GM19099 (cell line): ENCODE results near the gene SURF6.

Experiments used
- POLR2A ChIP-seq: IDR thresholded peaks from 3 replicates; pipeline ENCODE4 v1.6.1; 2011; ENCODE audit warnings: low read depth; ENCODE audit not compliant: insufficient read length; ENCODE audit errors: extremely low read depth

Gene SURF6

DNA sequence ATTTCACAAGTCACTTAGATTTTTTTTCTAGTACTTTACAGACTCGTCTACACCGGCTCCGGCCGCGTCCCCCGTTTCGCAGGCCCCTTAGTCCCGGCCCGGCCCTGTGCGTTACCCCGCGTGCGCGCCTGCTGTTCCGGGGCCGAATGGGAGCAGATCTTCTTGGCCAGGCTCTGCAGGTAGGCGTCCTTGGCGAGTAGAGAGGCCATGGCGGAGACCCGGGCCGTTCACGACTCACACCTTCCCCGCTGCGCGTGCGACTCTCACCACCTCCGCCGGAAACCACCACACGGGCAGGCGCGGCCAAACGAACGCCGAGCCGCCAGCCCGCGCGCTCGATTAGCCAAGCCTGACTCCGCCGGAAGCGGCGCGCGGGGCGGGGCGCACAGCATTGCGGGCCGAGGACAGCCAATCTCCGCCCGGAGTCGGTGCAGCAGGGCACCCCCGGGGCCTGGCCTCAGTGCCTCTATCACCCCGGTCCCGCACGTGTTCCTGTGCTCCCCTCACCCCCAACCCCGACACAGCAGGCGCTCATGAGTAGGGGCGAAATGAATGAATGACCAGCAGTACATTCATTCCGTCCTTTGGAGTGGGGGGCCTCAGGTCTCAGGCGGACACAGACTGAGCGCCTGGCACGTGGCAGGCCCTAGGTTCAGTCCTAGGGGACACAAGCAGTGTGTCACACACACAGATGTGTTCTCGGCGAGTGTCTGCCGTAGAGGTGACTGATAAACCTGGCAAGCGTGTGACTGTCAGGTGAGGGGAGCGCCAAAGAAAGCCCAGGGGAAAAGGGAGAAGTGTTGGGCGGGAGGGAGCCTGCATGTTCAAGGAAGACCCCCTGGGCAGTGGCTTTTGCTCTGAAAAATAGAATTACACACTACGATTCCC lies at the start of gene SURF6:
SURF6 (minus strand) TSS at position 265 of the 888 bp plus-strand sequence; CDS start at position 209, 56 bp downstream.
- peak; percentile 78 for TF ChIP-seq POLR2A

DNA sequence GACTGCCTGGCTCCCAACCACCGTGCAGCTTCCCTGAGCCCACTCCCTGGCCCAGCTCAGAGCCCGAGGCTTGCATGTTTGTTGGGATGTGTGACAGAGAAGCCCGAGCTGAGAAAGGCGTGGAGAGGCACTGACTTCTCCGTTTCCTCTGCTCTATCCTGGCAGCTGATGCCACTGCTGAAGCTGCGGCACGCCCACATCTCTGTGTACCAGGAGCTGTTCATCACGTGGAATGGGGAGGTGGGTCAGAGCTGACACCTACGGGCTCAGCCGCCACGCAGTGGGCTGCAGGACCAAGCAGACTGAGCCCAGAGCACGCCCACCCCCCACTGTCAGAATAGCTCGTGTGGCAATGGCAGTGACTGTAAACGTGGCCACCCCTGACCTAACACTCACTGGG lies 49.5 kb upstream of the SURF6 start:
- TF ChIP-seq POLR2A: no peak

DNA sequence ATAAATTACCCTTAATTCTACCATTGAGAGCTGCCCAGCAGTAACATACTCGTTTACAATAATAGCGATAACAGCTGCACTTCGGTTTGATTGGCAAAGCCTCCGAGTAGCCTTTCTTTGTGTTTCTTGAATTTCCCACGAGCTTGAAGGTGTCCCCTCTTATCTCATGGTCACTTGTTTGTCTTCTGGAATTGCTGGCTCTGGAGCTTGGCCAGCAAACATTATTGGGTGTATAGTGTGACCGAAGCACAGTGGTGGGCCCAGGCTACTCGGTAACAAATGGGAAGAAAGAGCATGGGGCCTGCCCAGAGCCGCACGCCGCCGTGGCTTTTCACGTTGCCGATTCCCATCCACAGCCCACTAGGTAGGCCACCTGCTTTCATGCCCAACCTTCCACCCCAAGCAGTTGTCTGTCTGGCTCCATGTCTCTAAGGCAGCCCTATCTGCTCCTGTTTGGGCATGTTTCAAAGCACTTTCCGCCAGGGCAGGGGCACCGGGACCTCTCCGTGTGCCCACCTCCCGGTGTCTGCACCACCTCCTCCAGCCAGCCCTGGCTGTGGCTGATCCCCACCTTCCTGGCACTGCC lies 48.8 kb upstream of the SURF6 start:
- TF ChIP-seq POLR2A: no peak

DNA sequence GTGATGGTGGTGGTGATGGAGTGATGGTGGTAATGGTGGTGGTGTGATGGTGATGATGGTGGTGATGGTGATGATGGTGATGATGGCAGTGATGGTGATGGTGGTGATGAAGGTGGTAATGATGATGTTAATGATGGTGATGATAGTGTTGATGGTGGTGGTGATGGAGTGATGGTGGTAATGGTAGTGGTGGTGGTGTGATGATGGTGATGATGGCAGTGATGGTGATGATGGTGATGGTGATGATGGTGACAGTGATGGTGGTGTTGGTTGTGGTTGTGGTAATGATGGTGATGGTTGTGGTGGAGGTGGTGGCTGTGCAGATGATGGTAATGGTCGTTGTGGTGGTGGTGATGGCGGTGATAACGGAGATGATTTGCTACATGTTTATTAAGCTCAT lies 47.5 kb upstream of the SURF6 start:
- TF ChIP-seq POLR2A: no peak

DNA sequence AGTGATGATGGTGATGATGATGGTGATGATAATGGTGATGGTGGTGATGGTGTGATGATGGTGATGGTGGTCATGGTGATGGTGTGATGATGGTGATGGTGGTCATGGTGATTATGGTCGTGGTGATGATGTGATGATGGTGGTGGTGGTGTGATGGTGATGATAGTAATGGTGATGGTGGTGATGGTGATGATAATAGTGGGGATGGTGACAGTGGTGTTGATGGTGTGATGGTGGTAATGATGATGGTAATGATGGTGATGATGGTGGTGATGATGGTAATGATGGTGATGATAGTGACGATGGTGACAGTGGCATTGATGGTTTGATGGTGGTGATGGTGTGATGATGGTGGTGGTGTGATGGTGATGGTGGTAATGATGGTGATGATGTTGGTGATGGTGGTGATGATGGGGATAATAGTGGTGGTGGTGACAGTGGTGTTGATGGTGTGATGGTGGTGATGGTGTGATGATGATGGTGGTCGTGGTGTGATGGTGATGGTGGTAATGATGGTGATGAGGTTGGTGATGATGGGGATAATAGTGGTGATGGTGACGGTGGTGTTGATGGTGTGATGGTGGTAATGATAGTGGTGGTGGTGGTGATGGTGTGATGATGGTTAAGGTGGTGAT lies 46.6 kb upstream of the SURF6 start:
- no peak for TF ChIP-seq POLR2A

DNA sequence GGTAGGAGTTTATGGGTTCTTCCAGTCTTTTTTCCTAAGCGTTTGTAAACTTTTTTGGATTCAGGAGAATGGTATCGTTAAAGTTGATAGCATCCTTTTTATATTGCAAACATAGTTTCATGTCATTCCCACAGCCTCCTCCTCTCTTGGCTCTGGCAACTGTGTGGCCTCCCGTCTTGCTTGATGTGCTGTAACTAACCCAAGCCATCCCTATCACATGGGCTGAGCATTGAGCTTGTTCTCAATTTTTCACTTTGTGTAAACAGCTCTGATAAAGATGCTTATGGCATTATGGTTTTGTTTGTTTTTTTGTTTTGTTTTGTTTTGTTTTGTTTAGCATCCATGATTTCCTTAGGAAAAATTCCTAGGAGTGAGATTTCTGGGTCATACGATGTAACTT lies 44.7 kb upstream of the SURF6 start:
- TF ChIP-seq POLR2A: no peak

DNA sequence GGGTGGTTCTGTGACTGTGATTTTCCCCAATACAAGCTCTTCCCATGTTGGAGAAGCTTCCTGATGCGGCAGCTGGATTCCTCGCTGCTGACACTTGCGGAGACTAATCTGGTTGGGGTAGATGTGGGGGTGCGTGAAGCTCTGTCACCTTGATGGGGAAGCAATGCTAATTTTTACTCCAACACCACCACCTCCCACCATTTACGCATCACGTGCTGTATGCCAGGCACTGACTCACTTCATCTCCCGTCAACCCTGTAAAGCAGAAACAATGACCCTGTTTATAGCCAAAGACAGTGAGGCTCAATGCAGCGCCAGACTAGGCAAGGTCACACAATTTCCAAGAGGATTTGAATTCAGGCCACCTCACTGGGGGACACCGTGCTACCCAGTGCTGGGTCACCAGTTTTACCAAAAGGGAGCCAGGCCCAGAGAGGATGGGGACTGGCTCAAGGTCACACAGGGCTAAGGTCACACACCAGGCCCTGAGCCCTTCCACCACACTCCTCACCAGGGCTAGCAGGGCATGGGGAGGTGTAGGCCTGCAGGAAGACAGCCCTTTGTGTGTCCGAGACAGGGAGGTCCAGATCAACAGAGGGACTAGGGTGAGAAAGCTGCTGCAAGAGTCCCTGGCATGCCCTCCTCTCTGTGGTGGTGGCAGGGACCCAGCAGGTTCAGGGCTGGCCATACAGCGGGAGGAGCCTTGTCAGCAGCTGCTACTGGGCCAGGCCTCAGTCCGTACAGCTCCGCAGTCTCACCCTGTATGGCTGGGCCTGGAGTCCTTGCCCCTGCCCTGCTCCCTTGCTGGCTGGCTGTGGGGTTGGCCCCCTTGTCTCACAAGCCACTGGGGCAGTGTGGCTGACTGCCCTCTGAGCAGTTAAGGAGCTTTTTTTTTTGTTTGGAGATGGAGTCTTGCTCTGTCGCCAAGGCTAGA lies 43.4 kb upstream of the SURF6 start:
- no peak for TF ChIP-seq POLR2A

DNA sequence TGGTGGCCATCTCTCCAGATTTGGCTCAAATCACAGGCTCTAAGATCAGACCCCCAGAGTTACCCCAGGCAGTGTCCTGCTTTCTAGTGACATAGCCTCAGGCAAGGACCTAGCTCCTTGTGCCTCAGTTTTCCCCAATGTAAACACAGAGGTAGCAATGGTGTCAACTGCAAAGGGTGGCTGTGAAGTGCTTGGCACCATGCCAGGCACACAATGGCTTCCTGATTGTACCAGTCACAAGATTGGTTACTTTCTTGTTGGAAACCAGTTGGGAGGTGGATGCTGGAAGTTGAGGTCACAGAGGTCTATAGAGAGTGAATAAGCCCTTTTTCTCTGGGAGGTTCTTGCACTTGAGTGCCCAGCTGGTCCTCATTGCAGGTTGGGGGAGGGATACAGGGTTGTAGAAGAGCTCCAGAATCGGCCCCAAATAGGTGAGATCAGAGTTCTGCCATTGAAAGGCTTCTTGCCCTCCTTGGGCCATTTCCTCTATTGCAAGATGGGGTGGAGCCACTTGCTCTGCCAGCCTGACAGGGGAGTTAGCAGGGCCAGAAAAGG lies 42.5 kb upstream of the SURF6 start:
- no peak for TF ChIP-seq POLR2A

DNA sequence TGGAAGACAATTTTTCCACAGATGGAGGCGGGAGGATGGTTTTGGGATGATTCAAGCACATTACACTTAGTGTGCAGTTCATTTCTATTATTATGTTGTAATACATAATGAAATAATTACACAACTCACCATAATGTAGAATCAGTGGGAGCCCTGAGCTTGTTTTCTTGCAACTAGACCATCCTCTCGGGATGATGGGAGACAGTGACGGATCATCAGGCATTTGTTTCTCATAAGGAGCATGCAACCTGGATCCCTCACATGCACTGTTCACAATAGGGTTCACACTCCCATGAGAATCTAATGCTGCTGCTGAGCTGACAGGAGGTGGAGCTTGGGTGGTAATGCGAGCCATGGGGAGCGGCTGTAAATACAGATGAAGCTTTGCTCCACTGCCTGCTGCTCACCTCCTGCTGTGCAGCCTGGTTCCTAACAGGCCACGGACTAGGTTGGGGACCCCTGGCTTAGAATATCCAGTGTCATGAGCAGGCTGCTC lies 41.8 kb upstream of the SURF6 start:
- no peak for TF ChIP-seq POLR2A

DNA sequence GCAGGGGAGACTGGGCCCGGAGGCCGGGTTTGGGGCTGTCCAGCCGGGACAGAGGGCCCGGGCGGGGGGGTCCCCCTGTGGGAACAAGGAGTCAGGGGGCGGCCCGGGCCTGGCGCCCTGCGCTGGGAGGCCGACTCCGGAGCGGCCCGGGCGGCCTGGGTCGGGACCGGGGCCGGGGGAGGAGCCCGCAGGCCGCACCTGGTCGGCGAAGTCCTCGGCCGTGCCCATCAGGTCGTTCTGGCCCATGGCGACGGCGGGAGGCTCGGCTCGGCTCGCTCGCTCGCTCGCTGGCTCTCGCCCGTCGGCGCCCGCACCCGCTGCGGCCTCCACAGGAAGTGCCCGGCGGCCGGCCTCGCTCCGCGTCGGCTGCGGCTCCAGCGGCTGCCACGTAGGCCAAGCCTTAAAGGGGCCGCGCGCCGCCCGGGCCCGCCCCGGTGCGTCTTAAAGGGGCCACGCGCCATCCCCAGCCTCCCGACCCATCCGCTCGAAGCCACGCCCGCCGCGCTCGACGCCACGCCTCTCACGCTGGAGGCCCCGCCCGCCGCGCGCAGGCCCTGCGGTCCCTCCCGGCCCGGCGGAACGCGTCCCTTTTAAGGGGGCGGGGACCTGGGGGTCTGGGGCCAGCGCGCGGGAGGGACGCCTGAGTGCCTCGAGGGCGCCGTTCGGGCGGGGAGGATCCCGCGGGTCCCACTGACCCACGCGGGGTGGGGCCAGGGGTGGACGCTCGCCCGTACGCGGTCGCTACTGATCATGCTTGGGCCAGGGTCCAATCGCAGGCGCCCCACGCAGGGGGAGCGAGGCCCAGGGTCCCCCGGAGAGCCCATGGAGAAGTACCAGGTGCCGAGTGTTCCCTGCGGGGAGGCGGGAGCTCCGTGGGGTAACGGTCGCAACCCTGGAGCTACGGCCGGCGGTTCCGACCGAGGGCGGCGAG lies 40.0 kb upstream of the SURF6 start, which contains the start of the genes STKLD1 and SURF4:
STKLD1 (plus strand) TSS at position 643 of the 931 bp plus-strand sequence; CDS start at position 751, 108 bp downstream.
SURF4 (minus strand) TSS at position 337 of the 931 bp plus-strand sequence; CDS start at position 246, 91 bp downstream.
- peak; percentile 88 for TF ChIP-seq POLR2A

DNA sequence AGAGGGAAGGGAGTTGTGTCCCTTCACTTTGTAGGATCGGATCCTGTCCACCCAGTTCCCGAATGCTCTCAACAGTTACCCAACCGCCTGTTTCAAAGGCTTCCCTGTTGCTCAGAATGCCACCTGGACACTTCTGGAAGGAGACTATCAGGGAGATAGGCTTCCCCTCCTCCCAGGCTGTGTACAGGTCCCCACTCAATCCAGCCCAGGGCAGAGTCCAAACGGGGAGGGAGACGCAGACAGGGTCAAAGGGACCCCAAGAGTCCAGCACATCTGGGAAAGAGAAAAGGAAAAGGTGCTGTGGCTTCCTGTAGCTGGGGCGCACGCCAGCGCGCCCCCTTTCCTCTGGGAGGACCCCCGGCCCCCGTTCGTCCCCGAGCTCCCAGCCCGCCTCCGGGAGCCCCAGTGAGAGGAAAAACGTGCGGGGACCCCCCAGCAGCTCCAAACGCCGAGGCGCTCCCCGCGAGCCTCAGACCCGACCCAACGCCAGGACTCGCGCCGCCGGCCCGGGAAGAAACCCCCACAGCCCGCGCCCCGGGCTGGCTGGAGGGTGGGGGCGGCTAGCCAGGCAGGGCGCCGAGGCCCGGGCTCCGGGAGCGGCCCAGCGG lies 39.2 kb upstream of the SURF6 start:
- no peak for TF ChIP-seq POLR2A

DNA sequence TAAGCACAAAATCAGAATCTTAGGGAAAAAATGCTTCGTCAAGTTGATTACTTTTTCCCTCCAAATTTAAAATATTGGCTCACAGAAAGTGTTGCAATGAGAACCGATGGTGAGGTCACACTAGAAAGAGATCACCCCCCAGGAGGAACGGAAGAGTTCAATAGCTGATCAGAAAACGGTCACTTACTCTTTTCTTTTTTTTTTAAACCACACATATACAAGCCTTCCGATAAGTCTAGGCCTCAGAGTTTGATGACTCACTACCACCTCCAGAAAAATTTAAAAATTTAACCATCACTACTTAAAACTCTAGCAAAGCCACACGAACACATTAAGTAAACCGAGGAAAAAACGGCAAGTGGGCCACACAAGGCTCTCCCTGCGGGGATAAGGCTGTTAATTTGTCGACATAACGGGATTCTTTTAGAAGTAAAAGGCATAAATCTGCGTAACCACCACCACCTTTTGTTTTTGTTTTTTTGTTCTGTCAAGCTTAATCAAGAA lies 38.7 kb upstream of the SURF6 start:
- no peak for TF ChIP-seq POLR2A
